B cell (primary cell): Measurements from ENCODE around the gene CBX1. TPM values are rescaled to one million over a fixed set of nuclear protein-coding genes. Genes with fewer than 3 reads are reported as not detected.
A peak's percentile ranks its signal among the peaks of the same experiment; 100 is the strongest.

Experiments
- ATAC-seq: fragments of 200-7000 bp; cut with Tn5 transposase; one replicate; pipeline ENCODE4 v1.10.0; 2021; ENCODE audit warnings: low read depth, mild to moderate bottlenecking, moderate number of reproducible peaks, moderate library complexity
- CTCF ChIA-PET: fragments of 350-600 bp; sonication (Branson Sonifier 250); formaldehyde crosslinking; loops from one replicate; lab custom pipeline; 2021; ENCODE audit warnings: antibody characterized with exemption, inconsistent platforms; lab: Charles Lee
- POLR2A ChIA-PET: fragments of 350-600 bp; sonication (Branson Sonifier 250); formaldehyde crosslinking; loops from one replicate; lab custom pipeline; 2021; ENCODE audit warnings: antibody characterized with exemption; lab: Charles Lee
- DNase-seq: peaks from one replicate; pipeline ENCODE4 v3.0.0; 2013
- H2AFZ ChIP-seq: 2 replicates; pipeline ENCODE4 v1.6.1; 2012; ENCODE audit warnings: mild to moderate bottlenecking, low read depth, low read length; ENCODE audit not compliant: insufficient read depth, poor library complexity, severe bottlenecking
- H3K27ac ChIP-seq, 2 donors: 1 replicate in 1 of 2; 2 replicates in 1 of 2; pipeline ENCODE4 v1.5.1; 2012 to 2013; ENCODE audit warnings: low read length in 2 of 2, mild to moderate bottlenecking in 2 of 2, moderate library complexity in 1 of 2
- H3K27me3 ChIP-seq, 4 experiments: fragments of 200-600 bp in 1 of 4; sonication (generic) in 1 of 4; replicated peaks in 1 of 4; 1 replicate in 2 of 4; 2 replicates in 2 of 4; pipeline versions ENCODE4 v1.6.1 to v1.7.0; 2013 to 2016; ENCODE audit warnings: low read length in 3 of 4, mild to moderate bottlenecking in 2 of 4, mixed read lengths in 1 of 4, moderate library complexity in 1 of 4; ENCODE audit not compliant: insufficient read depth in 4 of 4, control insufficient read depth in 3 of 4; ENCODE audit errors: control extremely low read depth in 1 of 4
- H3K36me3 ChIP-seq, 2 experiments: replicated peaks in 1 of 2; 1 replicate in 1 of 2; 2 replicates in 1 of 2; pipeline versions ENCODE4 v1.6.1 to v1.7.1; 2013; ENCODE audit warnings: low read length in 1 of 2; ENCODE audit not compliant: insufficient read depth in 2 of 2, control insufficient read depth in 1 of 2; ENCODE audit errors: control extremely low read depth in 1 of 2, extremely low read depth in 1 of 2
- H3K4me1 ChIP-seq, 2 donors: fragments of 200-600 bp in 1 of 2; sonication (generic) in 1 of 2; 1 replicate in 1 of 2; 2 replicates in 1 of 2; pipeline versions ENCODE4 v1.5.1 to v1.6.1; 2013 to 2017; ENCODE audit warnings: low read length in 2 of 2; ENCODE audit not compliant: control insufficient read depth in 2 of 2, insufficient read depth in 2 of 2
- H3K4me2 ChIP-seq: replicated peaks from 2 replicates; pipeline ENCODE3; 2012; ENCODE audit warnings: mild to moderate bottlenecking, low read depth, low read length; ENCODE audit not compliant: poor library complexity, severe bottlenecking
- H3K4me3 ChIP-seq, 5 experiments: fragments of 200-600 bp in 1 of 5; sonication (generic) in 1 of 5; 1 replicate in 3 of 5; 2 replicates in 2 of 5; pipeline versions ENCODE4 v1.5.1 to v1.7.0; 2011 to 2016; ENCODE audit warnings: low read length in 4 of 5, mild to moderate bottlenecking in 4 of 5, low read depth in 2 of 5, control low read depth in 1 of 5, moderate library complexity in 1 of 5; ENCODE audit not compliant: insufficient read depth in 1 of 5; ENCODE audit errors: control extremely low read depth in 1 of 5, extremely low read depth in 1 of 5
- H3K79me2 ChIP-seq: fragments of 200-600 bp; sonication (generic); one replicate; pipeline ENCODE4 v1.6.0; 2016; ENCODE audit warnings: low read length; ENCODE audit not compliant: control insufficient read depth, insufficient read depth
- H3K9ac ChIP-seq: fragments of 200-600 bp; sonication (generic); 2 replicates; pipeline ENCODE4 v1.6.1; 2017; ENCODE audit warnings: mild to moderate bottlenecking, low read length, moderate library complexity
- H3K9me3 ChIP-seq, 3 donors: one replicate each; pipeline versions ENCODE4 v1.6.1 to v1.7.1; 2013; ENCODE audit warnings: low read length in 2 of 3; ENCODE audit not compliant: control insufficient read depth in 2 of 3, insufficient read depth in 1 of 3; ENCODE audit errors: control extremely low read depth in 1 of 3
- H4K20me1 ChIP-seq: 2 replicates; pipeline ENCODE4 v1.6.0; 2012; ENCODE audit warnings: mild to moderate bottlenecking, low read length; ENCODE audit not compliant: insufficient read depth, control insufficient read depth, poor library complexity, severe bottlenecking
- H3K27ac Mint-ChIP-seq: one replicate; pipeline ENCODE4 v1.8.0; 2021; ENCODE audit warnings: mixed read lengths
- H3K27me3 Mint-ChIP-seq: one replicate; pipeline ENCODE4 v1.8.0; 2021; ENCODE audit warnings: mixed read lengths
- H3K4me1 Mint-ChIP-seq: one replicate; pipeline ENCODE4 v1.8.0; 2021; ENCODE audit warnings: mixed read lengths
- H3K4me3 Mint-ChIP-seq: one replicate; pipeline ENCODE4 v1.8.0; 2021; ENCODE audit warnings: mixed read lengths
- H3K9me3 Mint-ChIP-seq: one replicate; pipeline ENCODE4 v1.8.0; 2022; ENCODE audit warnings: mixed read lengths; ENCODE audit not compliant: insufficient read depth
- CTCF ChIP-seq: fragments of 200-600 bp; IDR thresholded peaks from one replicate; pipeline ENCODE4 v1.8.0; 2022; ENCODE audit warnings: antibody characterized with exemption, mild to moderate bottlenecking
- EZH2 ChIP-seq: IDR thresholded peaks from 2 replicates; pipeline ENCODE4 v1.6.1; 2012; ENCODE audit warnings: borderline replicate concordance, low read depth, mild to moderate bottlenecking, moderate library complexity, low read length; ENCODE audit not compliant: insufficient read depth, poor library complexity, severe bottlenecking
- WGBS: methylation state at CpG from one replicate; pipeline ENCODE4 v1.1.5; 2013; ENCODE audit warnings: missing lambda C conversion rate; ENCODE audit not compliant: insufficient coverage; 5-methylcytosine and 5-hydroxymethylcytosine counted together
- intact Hi-C: fragments of 100-400 bp; cut with micrococcal nuclease; formaldehyde crosslinking; loops from one replicate; pipeline ENCODE4 v1.10.0; 2022
- polyA plus RNA-seq: library from polyadenylated mRNA; depleted of rRNA; stranded (reverse); fragments of >200 nt; gene quantifications from 2 replicates; pipeline ENCODE4 v1.2.3, GENCODE V29; 2012
- total RNA-seq, 2 donors: library from RNA; stranded (reverse); fragments of 120-200 nt in 1 of 2; gene quantifications; 1 replicate in 1 of 2; 2 replicates in 1 of 2; pipeline versions ENCODE4 v1.2.3 to v1.2.4, GENCODE V29; 2013 to 2022

The CBX1 gene
- total and polyA plus RNA-seq, 2 donors (not counting 1 experiment from before 2014, with no cell fraction given), result 9.4 to 33.1 TPM

- peak; percentile 18 for ATAC-seq
- no peaks in the 10 kb centered on the region for H3K9me3 ChIP-seq
- intact Hi-C loops, result loop anchor here (1.0 kb wide), 7 partner anchors 23 to 153 kb away; partner anchors contain the start of genes CBX1, CDK5RAP3 and SNX11
- peak; percentile 70 for DNase-seq
- H3K27me3 ChIP-seq, result no peaks in the 10 kb centered on the region
- CTCF ChIA-PET, result interaction anchor here (0.6 to 5.3 kb wide), 11 partner anchors 12 to 102 kb away, joined by 3 to 50 read pairs (median 5); partner anchors contain the start of genes CBX1 and CDK5RAP3
- H3K9me3 Mint-ChIP-seq, result no peaks in the 10 kb centered on the region
- peaks cover 64% of the 10 kb centered on the region for H3K79me2 ChIP-seq
- peaks cover 59% of the 10 kb centered on the region for H3K4me1 Mint-ChIP-seq
- H3K27me3 Mint-ChIP-seq, result no peaks in the 10 kb centered on the region
- H3K4me3 Mint-ChIP-seq, result peak overlapping the region; percentile 97
- peaks cover 30 to 36% of the 10 kb centered on the region in 2 donors for H3K4me1 ChIP-seq
- peak overlapping the region; percentile 49 to 90 for H3K27ac ChIP-seq
- H3K36me3 ChIP-seq, result peaks cover 0 to 29% of the 10 kb centered on the region in 2 experiments
- peak overlapping the region; percentile 80 for H3K4me2 ChIP-seq
- TF ChIP-seq EZH2 (no peak), CTCF (no peak)
- peak overlapping the region; percentile 100 for H3K27ac Mint-ChIP-seq
- POLR2A ChIA-PET, result interaction anchor here (0.9 to 2.6 kb wide), 7 partner anchors 12 to 153 kb away, joined by 3 to 16 read pairs (median 5); partner anchors contain the start of genes CDK5RAP3, SNX11 and SP2
- peak overlapping the region; percentile 77 for H3K9ac ChIP-seq
- H3K4me3 ChIP-seq, result peak overlapping the region; percentile 56 to 82 (median 77)
- H2AFZ ChIP-seq, result peak overlapping the region; percentile 97
- peaks cover 28% of the 10 kb centered on the region for H4K20me1 ChIP-seq
- WGBS, result under 1% methylated on average over 53 of the region's 53 CpGs
Measured at GRCh38 chr17:48048384-48049126, 52.7 kb downstream of the CBX1 start.
